Activated naive CD8-positive, alpha-beta T cell treated with anti-CD3 and anti-CD28 coated beads, Interleukin-2, amount 50 U/mL, for 24 hours (primary cell): ENCODE measurements around the gene NUF2.

Source experiments
- ATAC-seq: fragments of 150-1000 bp; cut with Tn5 transposase; one replicate; pipeline ENCODE4 v1.10.0; 2021
- DNase-seq: peaks from one replicate; pipeline ENCODE4 v3.0.0; 2021
- H3K27ac Mint-ChIP-seq: one replicate; pipeline ENCODE4 v1.8.0; 2021; ENCODE audit warnings: mild to moderate bottlenecking, mixed read lengths
- H3K27me3 Mint-ChIP-seq: one replicate; pipeline ENCODE4 v1.8.0; 2021; ENCODE audit warnings: mixed read lengths
- H3K36me3 Mint-ChIP-seq: one replicate; pipeline ENCODE4 v1.8.0; 2021; ENCODE audit warnings: low read depth, mixed read lengths
- H3K4me1 Mint-ChIP-seq: one replicate; pipeline ENCODE4 v1.8.0; 2021; ENCODE audit warnings: mixed read lengths
- H3K4me3 Mint-ChIP-seq: one replicate; pipeline ENCODE4 v1.8.0; 2021; ENCODE audit warnings: mild to moderate bottlenecking, moderate library complexity, mixed read lengths
- H3K9me3 Mint-ChIP-seq: one replicate; pipeline ENCODE4 v1.8.0; 2021; ENCODE audit warnings: mixed read lengths

NUF2 gene

DNA sequence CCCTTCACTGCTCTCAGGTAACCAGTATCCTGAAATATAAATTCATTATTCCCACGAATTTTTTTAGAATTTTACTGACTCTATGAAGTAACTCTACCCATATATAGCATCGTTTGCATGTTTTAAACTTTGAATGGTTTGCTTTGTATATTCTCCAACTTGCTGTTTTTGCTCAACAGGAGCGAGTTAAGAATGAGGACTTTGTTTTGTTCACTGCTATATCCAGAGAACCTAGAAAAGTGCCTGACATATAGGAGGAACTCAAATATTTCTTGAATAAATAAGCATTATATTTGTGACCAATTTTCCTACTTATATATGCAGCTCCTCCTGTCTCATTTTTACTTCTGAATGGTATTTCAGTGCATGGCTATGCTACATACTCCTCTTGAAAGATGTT lies 43.4 kb downstream of the NUF2 start:
- Mint-ChIP-seq H3K27me3 (peaks cover 8% of the 10 kb centered on the region), H3K4me1 (no peaks in the 10 kb centered on the region), H3K27ac (no peak overlapping the region), H3K36me3 (no peaks in the 10 kb centered on the region), H3K4me3 (no peak overlapping the region), H3K9me3 (no peaks in the 10 kb centered on the region)
- DNase-seq, result no peak
- no peak for ATAC-seq

DNA sequence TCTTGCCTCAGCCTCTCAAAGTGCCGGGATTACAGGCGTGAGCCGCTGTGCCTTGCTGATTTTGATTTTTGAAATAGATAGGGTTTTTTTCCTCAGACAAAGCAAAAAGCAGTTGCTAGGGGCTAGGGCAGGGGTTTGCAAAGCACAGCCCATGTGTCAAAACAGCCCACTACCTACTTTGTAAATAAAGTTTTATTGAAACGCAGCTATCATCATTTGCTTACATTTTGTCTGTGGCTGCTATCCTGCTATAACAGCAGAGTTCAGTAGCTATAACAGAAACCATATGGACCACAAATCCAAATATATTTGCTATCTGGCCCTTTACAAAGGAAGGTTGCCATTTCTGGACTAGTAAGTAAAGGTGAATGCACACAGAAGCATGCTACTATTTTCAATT lies 44.8 kb downstream of the NUF2 start:
- no peaks in the 10 kb centered on the region for H3K36me3 Mint-ChIP-seq
- H3K27me3 Mint-ChIP-seq, result peaks cover 6% of the 10 kb centered on the region
- H3K4me1 Mint-ChIP-seq, result no peaks in the 10 kb centered on the region
- H3K4me3 Mint-ChIP-seq, result no peak overlapping the region
- no peaks in the 10 kb centered on the region for H3K9me3 Mint-ChIP-seq
- H3K27ac Mint-ChIP-seq, result no peak overlapping the region
- ATAC-seq, result no peak
- no peak for DNase-seq

DNA sequence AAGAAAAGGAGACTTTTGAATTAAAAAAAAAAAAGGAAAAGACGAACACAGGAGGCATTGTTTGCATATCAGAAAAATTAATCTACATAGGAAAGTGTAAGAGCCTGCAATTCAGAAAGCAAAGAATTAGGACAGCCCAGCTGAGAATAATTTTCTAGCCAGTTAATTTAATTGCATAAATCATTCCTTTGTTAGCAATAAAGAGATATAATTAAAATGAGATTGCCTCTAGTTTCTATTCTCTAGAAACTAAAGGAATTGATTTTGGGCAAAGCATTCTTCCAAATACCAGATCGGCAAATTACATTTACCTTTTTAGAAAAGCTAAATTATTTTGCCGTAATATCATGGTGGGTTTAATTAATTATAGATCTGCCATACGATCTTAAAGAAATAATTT lies 46.0 kb downstream of the NUF2 start:
- H3K9me3 Mint-ChIP-seq, result no peaks in the 10 kb centered on the region
- no peak overlapping the region for H3K4me3 Mint-ChIP-seq
- no peak for DNase-seq
- no peak overlapping the region for H3K27ac Mint-ChIP-seq
- H3K4me1 Mint-ChIP-seq, result no peaks in the 10 kb centered on the region
- no peak for ATAC-seq
- no peaks in the 10 kb centered on the region for H3K36me3 Mint-ChIP-seq
- peaks cover 2% of the 10 kb centered on the region for H3K27me3 Mint-ChIP-seq

DNA sequence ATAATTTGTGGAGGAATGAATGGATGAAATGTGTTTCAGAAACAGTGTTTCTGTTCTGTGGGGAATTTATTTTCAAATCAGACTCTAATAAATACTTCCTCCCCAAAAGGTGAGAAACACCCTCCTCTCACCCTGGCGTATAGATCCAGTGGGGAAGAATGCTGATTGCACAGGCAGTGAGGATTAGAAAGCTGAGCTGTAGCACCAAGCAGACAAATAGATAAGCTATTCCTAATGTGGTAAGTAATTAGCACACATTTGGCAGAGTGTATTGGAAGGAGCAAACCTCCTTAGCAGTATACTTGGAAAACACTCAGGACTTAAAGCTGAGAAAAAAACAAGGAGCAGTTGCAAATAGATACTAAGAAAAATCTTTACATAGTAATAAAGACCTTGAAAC lies 50.8 kb downstream of the NUF2 start:
- Mint-ChIP-seq H3K27ac (no peak overlapping the region), H3K4me1 (no peaks in the 10 kb centered on the region), H3K27me3 (peaks cover 9% of the 10 kb centered on the region), H3K9me3 (no peaks in the 10 kb centered on the region), H3K36me3 (no peaks in the 10 kb centered on the region), H3K4me3 (no peak overlapping the region)
- no peak for DNase-seq
- ATAC-seq, result no peak

DNA sequence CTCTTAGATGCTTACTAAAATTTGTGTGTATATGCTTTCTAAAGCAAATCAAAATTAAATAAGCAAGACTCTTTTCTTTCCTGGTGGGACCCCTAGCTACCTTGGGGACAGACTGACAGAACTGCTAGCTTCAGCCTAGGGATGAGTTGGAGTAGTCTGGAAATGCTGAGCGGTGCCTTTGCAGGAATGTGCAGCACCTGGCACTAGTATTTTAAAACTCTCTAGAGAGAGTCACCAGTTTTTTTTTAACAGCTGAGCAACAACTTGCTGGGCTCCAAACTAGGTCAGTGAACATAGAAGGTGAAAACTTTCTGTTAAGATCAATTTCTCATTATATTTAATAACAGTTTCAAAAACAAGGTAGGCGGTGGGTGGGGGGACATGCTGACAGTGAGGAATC lies 56.8 kb downstream of the NUF2 start:
- no peaks in the 10 kb centered on the region for H3K36me3 Mint-ChIP-seq
- H3K27ac Mint-ChIP-seq, result no peak overlapping the region

DNA sequence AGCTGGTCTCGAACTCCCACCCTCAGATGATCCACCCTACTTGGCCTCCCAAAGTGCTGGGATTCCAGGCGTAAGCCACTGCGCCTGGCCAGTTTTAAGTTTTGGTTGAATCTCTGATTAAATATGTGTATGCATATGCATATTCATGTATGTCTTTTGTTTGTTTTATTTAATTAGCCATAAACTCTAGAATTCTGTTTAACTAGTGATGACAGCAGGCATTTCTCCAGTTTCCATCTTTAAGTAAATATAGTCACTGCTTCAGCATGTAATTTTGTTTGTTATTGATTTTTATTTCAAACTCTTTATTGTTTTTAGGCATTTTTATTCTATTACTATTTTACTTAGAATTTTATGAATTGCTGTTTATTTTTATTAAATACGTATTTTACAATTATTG lies 58.0 kb downstream of the NUF2 start:
- Mint-ChIP-seq H3K27ac (no peak overlapping the region), H3K4me1 (no peaks in the 10 kb centered on the region), H3K9me3 (no peaks in the 10 kb centered on the region), H3K27me3 (peaks cover 9% of the 10 kb centered on the region), H3K36me3 (no peaks in the 10 kb centered on the region), H3K4me3 (no peak overlapping the region)
- no peak for ATAC-seq
- DNase-seq, result no peak

More for the DNA sequence above, 56.8 kb downstream of the NUF2 start:
- no peak for ATAC-seq
- H3K4me1 Mint-ChIP-seq, result no peaks in the 10 kb centered on the region
- no peak overlapping the region for H3K4me3 Mint-ChIP-seq
- DNase-seq, result no peak
- H3K27me3 Mint-ChIP-seq, result peaks cover 11% of the 10 kb centered on the region
- H3K9me3 Mint-ChIP-seq, result no peaks in the 10 kb centered on the region

DNA sequence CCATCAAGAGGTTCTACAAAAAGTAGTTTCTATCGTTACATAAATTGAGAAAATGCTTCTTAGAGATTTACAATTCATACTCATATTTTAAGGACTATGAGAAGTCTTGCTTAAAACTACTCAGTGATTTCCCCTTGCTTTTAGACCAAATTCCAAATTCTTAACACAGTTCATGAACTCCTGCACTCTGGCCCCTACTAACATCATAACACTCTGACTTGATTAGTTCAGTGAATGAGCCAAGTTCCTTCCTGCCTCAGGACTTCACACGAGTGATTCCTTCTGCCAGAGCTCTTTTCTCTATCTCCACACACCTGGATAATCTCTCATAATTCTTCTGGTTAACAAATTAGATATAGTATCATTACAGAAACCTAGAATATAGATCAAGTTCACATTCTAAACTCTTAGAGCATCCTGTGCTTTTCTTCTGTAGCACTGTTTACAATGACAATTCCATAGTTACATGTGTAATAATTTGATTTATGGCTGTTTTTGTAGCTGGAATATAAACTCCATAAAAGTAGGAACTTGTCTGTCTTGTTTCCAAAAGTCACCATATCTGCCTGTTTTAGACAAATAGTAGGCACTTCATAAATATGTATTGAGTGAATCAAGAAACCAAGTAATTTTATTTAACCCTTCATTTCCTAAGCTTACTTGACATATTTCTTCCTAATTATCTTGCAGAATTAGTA lies 59.9 kb downstream of the NUF2 start:
- H3K27me3 Mint-ChIP-seq, result peaks cover 11% of the 10 kb centered on the region
- ATAC-seq (no peak), DNase-seq (no peak)
- H3K36me3 Mint-ChIP-seq, result no peaks in the 10 kb centered on the region
- H3K4me3 Mint-ChIP-seq, result no peak overlapping the region
- H3K9me3 Mint-ChIP-seq, result no peaks in the 10 kb centered on the region
- no peak overlapping the region for H3K27ac Mint-ChIP-seq
- no peaks in the 10 kb centered on the region for H3K4me1 Mint-ChIP-seq

DNA sequence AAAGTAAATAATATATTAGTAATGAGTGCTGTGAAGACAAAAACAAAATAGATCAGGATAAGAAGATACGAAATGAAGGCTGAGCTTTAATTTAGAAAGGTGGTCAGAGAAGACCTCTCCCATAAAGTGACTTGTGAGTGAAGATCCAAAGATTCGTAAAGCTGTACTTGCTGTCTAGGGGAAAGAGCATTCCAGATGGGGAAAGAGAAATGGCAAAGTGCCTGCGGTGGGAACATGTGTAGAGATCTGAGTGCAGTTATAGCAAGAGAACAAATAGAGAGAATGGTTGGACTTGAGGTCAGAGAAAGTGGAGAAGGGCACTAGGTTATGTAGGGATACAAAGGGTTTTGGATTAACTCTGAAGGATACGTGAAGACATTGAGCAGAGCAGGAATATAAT lies 60.6 kb downstream of the NUF2 start:
- ATAC-seq, result no peak
- H3K4me3 Mint-ChIP-seq, result no peak overlapping the region
- no peaks in the 10 kb centered on the region for H3K4me1 Mint-ChIP-seq
- H3K27ac Mint-ChIP-seq, result no peak overlapping the region
- H3K36me3 Mint-ChIP-seq, result no peaks in the 10 kb centered on the region
- no peak for DNase-seq
- no peaks in the 10 kb centered on the region for H3K9me3 Mint-ChIP-seq
- peaks cover 7% of the 10 kb centered on the region for H3K27me3 Mint-ChIP-seq

DNA sequence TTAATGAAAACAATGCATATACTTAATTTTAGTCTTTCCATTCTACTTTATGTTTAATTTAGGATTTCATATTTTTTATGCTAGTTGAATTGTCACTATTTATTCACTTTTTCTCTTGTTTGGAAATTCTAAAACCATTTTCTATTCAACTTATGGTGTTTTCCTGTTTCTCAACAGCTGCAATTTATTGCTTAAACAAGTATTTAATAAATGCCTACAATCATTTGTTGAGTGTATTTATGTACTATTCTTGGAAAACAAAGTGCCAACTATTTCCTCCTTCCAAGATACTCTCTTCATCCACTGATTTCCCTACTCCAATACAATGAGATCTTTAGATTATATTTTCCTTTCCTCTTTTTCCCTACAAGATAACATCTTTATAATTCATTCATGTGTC lies 65.4 kb downstream of the NUF2 start:
- Mint-ChIP-seq H3K4me3 (no peak overlapping the region), H3K36me3 (no peaks in the 10 kb centered on the region), H3K27ac (no peak overlapping the region), H3K9me3 (no peaks in the 10 kb centered on the region), H3K27me3 (peaks cover 15% of the 10 kb centered on the region), H3K4me1 (no peaks in the 10 kb centered on the region)
- DNase-seq, result no peak
- no peak for ATAC-seq

DNA sequence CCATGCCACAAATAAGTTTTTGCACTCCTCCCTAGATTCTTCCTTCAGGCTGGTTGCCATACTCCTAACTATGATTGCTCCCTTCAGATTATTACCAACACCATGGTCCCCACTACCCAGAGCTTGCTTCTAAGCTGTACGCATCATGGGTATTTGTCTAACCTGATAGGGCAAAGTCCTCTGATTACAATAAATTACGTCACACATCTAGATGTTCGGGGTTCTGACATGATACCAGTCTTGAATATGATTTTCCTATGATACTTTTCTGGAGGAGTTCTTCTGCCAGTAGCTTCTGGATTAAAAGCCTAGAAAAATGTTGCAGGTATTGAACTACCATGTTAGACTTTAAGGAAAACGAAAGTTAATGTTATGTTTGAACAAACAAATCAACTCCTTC lies 67.2 kb downstream of the NUF2 start:
- Mint-ChIP-seq H3K27ac (no peak overlapping the region), H3K27me3 (peaks cover 19% of the 10 kb centered on the region), H3K9me3 (no peaks in the 10 kb centered on the region), H3K4me1 (no peaks in the 10 kb centered on the region), H3K4me3 (no peak overlapping the region), H3K36me3 (no peaks in the 10 kb centered on the region)
- DNase-seq, result no peak
- ATAC-seq, result no peak

DNA sequence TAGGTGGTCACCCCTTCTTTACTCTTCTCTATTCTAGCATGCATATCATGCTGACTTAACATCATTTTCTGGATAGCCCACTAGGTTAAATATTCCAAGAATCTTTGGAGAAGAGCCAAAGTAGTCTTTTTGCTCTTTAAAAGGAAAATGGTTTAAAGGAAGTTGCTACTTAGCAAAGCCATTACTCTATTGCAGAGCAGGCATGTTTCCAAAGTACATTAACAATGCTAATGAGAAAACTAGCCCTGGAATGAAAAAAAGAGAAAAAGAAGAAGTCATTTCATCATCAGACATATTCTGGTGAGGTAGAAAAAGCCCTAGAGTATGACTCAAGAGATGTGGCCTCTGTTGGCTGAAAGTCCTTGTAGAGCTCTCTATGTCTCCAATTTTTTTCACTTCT lies 74.0 kb downstream of the NUF2 start:
- no peak for ATAC-seq
- Mint-ChIP-seq H3K4me1 (no peaks in the 10 kb centered on the region), H3K27ac (no peak overlapping the region), H3K27me3 (peaks cover 9% of the 10 kb centered on the region), H3K9me3 (no peaks in the 10 kb centered on the region), H3K36me3 (no peaks in the 10 kb centered on the region), H3K4me3 (no peak overlapping the region)
- no peak for DNase-seq

DNA sequence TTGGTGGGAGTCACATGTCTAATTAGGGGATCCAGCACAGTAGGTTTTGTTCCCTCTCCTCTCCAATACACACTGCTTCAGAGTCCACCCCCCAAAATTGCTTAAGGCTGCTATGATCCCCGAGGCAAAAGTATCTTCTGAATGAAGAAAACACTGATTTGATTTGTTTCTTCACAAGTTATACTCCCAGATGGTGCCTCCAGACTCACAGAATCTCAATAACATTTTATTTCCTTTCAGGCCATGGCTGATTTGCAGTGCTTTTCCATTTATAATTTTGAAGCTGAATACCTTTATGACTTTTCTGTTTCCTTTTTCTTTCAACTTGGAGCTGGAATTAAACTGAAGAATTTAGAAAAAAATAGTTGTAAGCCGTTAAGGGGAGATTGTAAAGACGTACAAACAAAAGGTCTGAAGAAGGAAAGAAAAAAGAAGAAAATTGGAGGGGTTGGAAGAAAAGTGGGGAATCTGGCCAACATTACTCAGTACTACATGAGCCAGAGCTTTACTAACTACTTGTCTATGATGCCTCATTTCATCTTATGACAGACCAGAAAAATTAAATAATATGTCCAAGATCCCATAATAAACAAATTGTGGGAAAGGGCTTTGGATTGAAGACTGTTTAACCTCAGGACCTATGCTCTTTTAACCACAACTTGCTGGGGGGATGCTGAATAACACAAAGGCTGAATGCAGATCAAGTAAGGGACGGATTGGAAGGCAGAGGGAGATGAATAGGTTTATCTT lies 75.9 kb downstream of the NUF2 start:
- no peak for DNase-seq
- no peaks in the 10 kb centered on the region for H3K4me1 Mint-ChIP-seq
- H3K27ac Mint-ChIP-seq, result no peak overlapping the region
- H3K36me3 Mint-ChIP-seq, result no peaks in the 10 kb centered on the region
- ATAC-seq, result no peak
- no peak overlapping the region for H3K4me3 Mint-ChIP-seq
- H3K9me3 Mint-ChIP-seq, result no peaks in the 10 kb centered on the region
- H3K27me3 Mint-ChIP-seq, result peaks cover 9% of the 10 kb centered on the region

DNA sequence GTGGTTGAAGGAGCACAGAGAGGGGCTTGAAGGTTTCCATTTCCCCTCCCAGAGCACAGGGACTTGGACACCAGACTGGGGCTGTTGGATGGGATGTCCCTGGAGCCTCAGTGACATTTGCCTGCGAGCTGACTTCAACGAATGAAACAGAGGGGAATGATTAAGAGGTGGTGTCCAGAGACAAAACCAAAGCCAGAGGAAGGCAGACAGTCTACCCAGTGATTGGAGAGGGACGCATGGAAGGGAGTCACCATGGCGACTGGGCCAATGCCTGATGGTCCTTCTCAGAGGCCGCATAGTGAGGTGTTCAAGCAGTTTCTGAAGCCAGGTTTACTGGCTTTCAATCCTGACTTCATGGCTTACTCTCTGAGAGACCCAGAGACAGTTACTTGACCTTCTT lies 77.2 kb downstream of the NUF2 start:
- H3K4me3 Mint-ChIP-seq, result no peak overlapping the region
- H3K9me3 Mint-ChIP-seq, result no peaks in the 10 kb centered on the region
- H3K27ac Mint-ChIP-seq, result no peak overlapping the region
- DNase-seq, result no peak
- H3K36me3 Mint-ChIP-seq, result no peaks in the 10 kb centered on the region
- peaks cover 7% of the 10 kb centered on the region for H3K27me3 Mint-ChIP-seq
- H3K4me1 Mint-ChIP-seq, result no peaks in the 10 kb centered on the region
- ATAC-seq, result no peak

DNA sequence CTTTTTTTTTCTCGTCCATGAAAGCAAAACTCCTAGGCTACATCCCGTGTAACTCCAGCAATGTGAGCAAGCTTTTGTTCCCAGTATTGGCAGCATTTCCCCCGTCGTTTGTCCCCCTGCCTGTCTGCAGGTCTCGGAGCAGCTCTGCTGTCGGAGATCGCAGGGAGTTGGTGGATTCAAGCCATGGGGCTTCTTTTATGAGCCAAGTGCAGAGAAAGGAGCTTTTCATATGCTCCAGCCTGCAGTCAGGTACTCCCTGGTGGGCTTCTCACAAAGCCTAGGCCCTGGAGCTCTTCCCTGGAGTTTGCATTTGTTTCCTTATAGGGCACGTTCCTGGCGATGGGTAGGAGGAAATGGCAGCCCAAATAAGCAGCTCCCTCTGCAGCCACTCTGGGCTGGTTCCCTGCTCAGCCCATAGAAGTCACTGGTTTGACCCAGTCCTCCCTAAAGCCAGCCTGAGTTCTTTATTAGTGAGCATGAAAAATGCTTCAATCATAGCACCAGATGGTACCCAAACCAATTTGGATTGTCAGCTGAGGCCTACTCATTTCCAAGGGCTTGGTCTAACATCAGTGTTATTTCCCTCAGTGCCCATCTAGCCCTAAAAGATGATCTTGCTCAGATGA lies 78.3 kb downstream of the NUF2 start:
- Mint-ChIP-seq H3K27ac (no peak overlapping the region), H3K9me3 (no peaks in the 10 kb centered on the region), H3K36me3 (no peaks in the 10 kb centered on the region), H3K4me3 (no peak overlapping the region), H3K4me1 (no peaks in the 10 kb centered on the region), H3K27me3 (peaks cover 4% of the 10 kb centered on the region)
- DNase-seq (no peak), ATAC-seq (no peak)

DNA sequence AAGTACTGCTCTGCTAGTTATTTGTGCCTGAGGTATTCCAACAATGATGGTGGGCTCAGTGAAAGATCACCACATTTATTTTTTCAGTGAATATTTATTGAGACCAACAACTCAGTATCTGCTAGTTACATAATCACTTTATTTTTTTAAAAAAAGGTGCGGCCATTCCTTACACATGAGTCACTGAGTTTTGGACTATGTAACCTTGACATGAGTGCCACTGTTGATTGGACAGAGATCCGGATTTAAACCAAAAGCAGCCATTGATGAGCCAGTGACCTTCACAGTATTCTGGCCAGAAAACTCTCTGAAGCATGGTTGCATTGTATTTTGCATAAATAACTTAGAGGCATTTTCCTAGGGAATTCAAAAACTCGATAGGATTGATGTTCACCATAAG lies 79.5 kb downstream of the NUF2 start:
- Mint-ChIP-seq H3K27ac (no peak overlapping the region), H3K36me3 (no peaks in the 10 kb centered on the region), H3K27me3 (peaks cover 4% of the 10 kb centered on the region), H3K4me1 (no peaks in the 10 kb centered on the region), H3K9me3 (no peaks in the 10 kb centered on the region), H3K4me3 (no peak overlapping the region)
- DNase-seq (no peak), ATAC-seq (no peak)
